HCT116 (cell line): Measurements from ENCODE around the gene TNIK. TPM values are rescaled to one million over a fixed set of nuclear protein-coding genes. Genes with fewer than 3 reads are reported as not detected.

Source experiments
- ATAC-seq: fragments of 200-7000 bp; cut with Tn5 transposase; 2 replicates; pipeline ENCODE4 v1.9.1; 2020; ENCODE audit warnings: mild to moderate bottlenecking, moderate library complexity
- BruUV-seq: library from RNA; stranded (reverse); fragments of 400-500 nt; replicated peaks from 2 replicates; lab custom pipeline; 2021; lab: Mats Ljungman, UMichigan
- CTCF ChIA-PET: fragments of 300-600 bp; sonication (Branson Sonifier 250); formaldehyde crosslinking; loops from one replicate; lab custom pipeline; 2021; ENCODE audit warnings: antibody characterized with exemption; lab: Charles Lee
- POLR2A ChIA-PET: fragments of 300-600, 350-600 bp; sonication (Branson Sonifier 250); formaldehyde crosslinking; loops from one replicate; lab custom pipeline; 2021; ENCODE audit warnings: antibody characterized with exemption; lab: Charles Lee
- RAD21 ChIA-PET, 2 experiments: fragments of 300-600 bp; sonication (Branson Sonifier 250); formaldehyde crosslinking; loops; one replicate each; lab custom pipeline; 2023; ENCODE audit warnings: low total read pairs in 2 of 2; ENCODE audit not compliant: uncharacterized antibody in 2 of 2, unreplicated experiment in 2 of 2, low non-redundant PET in 1 of 2; lab: Charles Lee
- DNase-seq: peaks from one replicate; pipeline ENCODE4 v3.0.0-alpha.2; 2010; ENCODE audit warnings: low read depth, low spot score
- H2AFZ ChIP-seq: fragments of 200-600 bp; shearing (Covaris generic), sonication (generic); 2 replicates; pipeline ENCODE4 v1.6.1; 2017; ENCODE audit warnings: low read depth, mixed run types, mixed read lengths, antibody characterized with exemption, low read length; ENCODE audit not compliant: poor library complexity, severe bottlenecking
- H3K27ac ChIP-seq: 2 replicates; pipeline ENCODE4 v1.5.1; 2012; ENCODE audit warnings: low read depth, low read length
- H3K27me3 ChIP-seq: fragments of 200-600 bp; sonication (generic); 2 replicates; pipeline ENCODE4 v1.6.1; 2016; ENCODE audit warnings: mixed run types, low read length, mixed read lengths; ENCODE audit not compliant: insufficient read depth
- H3K36me3 ChIP-seq, 2 experiments: fragments of 200-500 bp in 1 of 2; fragments of 200-600 bp in 1 of 2; sonication (Bioruptor generic) in 1 of 2; sonication (generic) in 1 of 2; 2 replicates each; pipeline versions ENCODE4 v1.5.1 to v1.6.1; 2014 to 2016; ENCODE audit warnings: low read length in 2 of 2, inconsistent platforms in 1 of 2, mixed read lengths in 1 of 2, mixed run types in 1 of 2; ENCODE audit not compliant: insufficient read depth in 2 of 2, control insufficient read depth in 1 of 2
- H3K4me1 ChIP-seq, 2 experiments: fragments of 200-600 bp in 1 of 2; sonication (generic) in 1 of 2; 2 replicates each; pipeline versions ENCODE4 v1.5.1 to v1.6.1; 2012 to 2017; ENCODE audit warnings: low read length in 2 of 2, inconsistent platforms in 1 of 2, mild to moderate bottlenecking in 1 of 2, mixed read lengths in 1 of 2, mixed run types in 1 of 2, moderate library complexity in 1 of 2; ENCODE audit not compliant: insufficient read depth in 2 of 2, control insufficient read depth in 1 of 2
- H3K4me2 ChIP-seq: fragments of 200-600 bp; sonication (generic); 2 replicates; pipeline ENCODE4 v1.6.1; 2017; ENCODE audit warnings: mixed run types, low read length, mixed read lengths
- H3K4me3 ChIP-seq, 2 experiments: fragments of 200-600 bp in 1 of 2; sonication (generic) in 1 of 2; replicated peaks in 1 of 2; 2 replicates each; pipeline ENCODE4 v1.5.1; 2011 to 2016; ENCODE audit warnings: low read length in 2 of 2, control low read depth in 1 of 2, low read depth in 1 of 2, mild to moderate bottlenecking in 1 of 2, mixed read lengths in 1 of 2, mixed run types in 1 of 2
- H3K79me2 ChIP-seq: fragments of 200-600 bp; sonication (generic); 2 replicates; pipeline ENCODE4 v1.6.1; 2017; ENCODE audit warnings: mild to moderate bottlenecking, mixed run types, low read length, moderate library complexity, mixed read lengths; ENCODE audit not compliant: insufficient read depth
- H3K9ac ChIP-seq: fragments of 200-600 bp; sonication (generic); 2 replicates; pipeline ENCODE4 v1.6.1; 2016; ENCODE audit warnings: low read length, mixed read lengths
- H3K9me2 ChIP-seq: fragments of 200-600 bp; sonication (generic), shearing (Covaris generic); 2 replicates; pipeline ENCODE4 v1.6.1; 2017; ENCODE audit warnings: mixed run types, mild to moderate bottlenecking, moderate library complexity; ENCODE audit not compliant: insufficient read depth
- H3K9me3 ChIP-seq, 2 experiments: fragments of 200-500 bp in 1 of 2; fragments of 200-600 bp in 1 of 2; sonication (Bioruptor generic) in 1 of 2; sonication (generic) in 1 of 2; 2 replicates each; pipeline ENCODE4 v1.6.1; 2014 to 2017; ENCODE audit warnings: low read length in 2 of 2, mixed read lengths in 2 of 2, inconsistent platforms in 1 of 2, low read depth in 1 of 2, mild to moderate bottlenecking in 1 of 2, mixed run types in 1 of 2, moderate library complexity in 1 of 2; ENCODE audit not compliant: control insufficient read depth in 1 of 2, insufficient read depth in 1 of 2
- H4K20me1 ChIP-seq: fragments of 200-600 bp; sonication (generic), shearing (Covaris generic); 2 replicates; pipeline ENCODE4 v1.6.1; 2017; ENCODE audit warnings: mixed run types, mild to moderate bottlenecking, moderate library complexity; ENCODE audit not compliant: insufficient read depth
- EZH2phosphoT487 ChIP-seq: fragments of 200-600 bp; IDR thresholded peaks from 2 replicates; pipeline ENCODE4 v1.6.1; 2018; ENCODE audit warnings: antibody characterized with exemption, borderline replicate concordance
- FOSL1 ChIP-seq: IDR thresholded peaks from 2 replicates; pipeline ENCODE4 v1.6.1; 2012; ENCODE audit warnings: low read depth
- JUND ChIP-seq: IDR thresholded peaks from 2 replicates; pipeline ENCODE4 v1.6.1; 2012
- POLR2A ChIP-seq: IDR thresholded peaks from 2 replicates; pipeline ENCODE4 v1.7.0; 2011; ENCODE audit warnings: borderline replicate concordance; ENCODE audit not compliant: insufficient read depth, insufficient read length; ENCODE audit errors: extremely low read depth
- POLR2AphosphoS5 ChIP-seq: IDR thresholded peaks from 2 replicates; pipeline ENCODE4 v1.6.1; 2011; ENCODE audit warnings: mild to moderate bottlenecking, low read depth, low read length, moderate library complexity
- RAD21 ChIP-seq: IDR thresholded peaks from 2 replicates; pipeline ENCODE4 v1.6.1; 2012; ENCODE audit warnings: low read depth, mild to moderate bottlenecking
- SIN3A ChIP-seq: IDR thresholded peaks from 2 replicates; pipeline ENCODE4 v1.6.1; 2012; ENCODE audit warnings: low read depth
- SRF ChIP-seq: IDR thresholded peaks from 2 replicates; pipeline ENCODE4 v1.6.1; 2012; ENCODE audit warnings: low read depth
- YY1 ChIP-seq: IDR thresholded peaks from 2 replicates; pipeline ENCODE4 v1.6.1; 2011; ENCODE audit warnings: low read length, low read depth, moderate library complexity, mild to moderate bottlenecking; ENCODE audit not compliant: insufficient replicate concordance; ENCODE audit errors: extremely low read depth
- ZNF274 ChIP-seq: fragments of 200-500 bp; sonication (Bioruptor generic); IDR thresholded peaks from 2 replicates; pipeline ENCODE4 v1.6.1; 2014; ENCODE audit warnings: mild to moderate bottlenecking, low read depth, low read length, inconsistent platforms
- intact Hi-C: fragments of 100-400 bp; cut with micrococcal nuclease; formaldehyde crosslinking; loops from 2 replicates; pipeline ENCODE4 v1.10.0; 2022
- total RNA-seq: library from RNA; stranded (reverse); gene quantifications from one replicate; pipeline ENCODE4 v1.2.1, GENCODE V29; 2021; ENCODE audit not compliant: unreplicated experiment
- TF ChIP-seq, protein P1 (sequence below), 3 experiments: fragments of 200-600 bp in 1 of 3; sonication (generic) in 1 of 3; IDR thresholded peaks in 2 of 3; conservative IDR thresholded peaks in 1 of 3; 2 replicates each; pipeline ENCODE4 v1.5.1; 2012 to 2017; ENCODE audit warnings: low read depth in 2 of 3, low read length in 2 of 3, antibody characterized with exemption in 1 of 3, borderline replicate concordance in 1 of 3, control low read depth in 1 of 3, mild to moderate bottlenecking in 1 of 3, mixed read lengths in 1 of 3, mixed run types in 1 of 3, moderate library complexity in 1 of 3; ENCODE audit not compliant: insufficient read depth in 1 of 3

TNIK gene
- total RNA-seq, 1 experiment from 2014 or later, result 24.1 TPM

DNA sequence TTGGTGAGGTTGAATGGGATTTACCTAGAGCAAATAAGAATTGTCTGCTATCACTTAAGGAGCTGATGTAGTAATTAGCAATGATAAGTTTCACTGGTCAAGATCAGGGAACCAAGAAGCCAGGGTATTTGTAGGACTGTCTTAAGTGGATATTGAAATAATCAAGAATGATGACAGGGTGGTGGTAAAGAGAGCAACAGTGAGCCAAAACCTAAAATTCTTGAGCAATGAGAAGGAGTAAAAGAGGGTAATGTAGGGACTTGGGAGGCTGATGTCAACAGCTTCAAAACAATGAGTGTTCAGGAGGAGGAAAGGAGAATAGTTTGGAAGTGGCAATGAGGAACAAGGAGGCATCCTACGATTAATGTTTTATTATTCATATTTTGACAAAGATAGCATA is 402.1 kb downstream of the TNIK start:
- ChIA-PET POLR2A (no interaction called here), RAD21 (no interaction called here), CTCF (no interaction called here)
- H3K4me3 ChIP-seq, result no peak overlapping the region
- BruUV-seq, result no TSS peak
- no peak for ATAC-seq
- no peak overlapping the region for H3K9ac ChIP-seq
- no peaks in the 10 kb centered on the region for H3K9me2 ChIP-seq
- H3K4me2 ChIP-seq, result no peak overlapping the region
- no peaks in the 10 kb centered on the region for H3K9me3 ChIP-seq
- no peaks in the 10 kb centered on the region for H3K79me2 ChIP-seq
- no peak overlapping the region for H3K27ac ChIP-seq
- intact Hi-C loops, result loop anchor here (10.0 kb wide), 1 partner anchor 107 kb away; no protein-coding TSS in a partner anchor
- TF ChIP-seq, protein P1, sequence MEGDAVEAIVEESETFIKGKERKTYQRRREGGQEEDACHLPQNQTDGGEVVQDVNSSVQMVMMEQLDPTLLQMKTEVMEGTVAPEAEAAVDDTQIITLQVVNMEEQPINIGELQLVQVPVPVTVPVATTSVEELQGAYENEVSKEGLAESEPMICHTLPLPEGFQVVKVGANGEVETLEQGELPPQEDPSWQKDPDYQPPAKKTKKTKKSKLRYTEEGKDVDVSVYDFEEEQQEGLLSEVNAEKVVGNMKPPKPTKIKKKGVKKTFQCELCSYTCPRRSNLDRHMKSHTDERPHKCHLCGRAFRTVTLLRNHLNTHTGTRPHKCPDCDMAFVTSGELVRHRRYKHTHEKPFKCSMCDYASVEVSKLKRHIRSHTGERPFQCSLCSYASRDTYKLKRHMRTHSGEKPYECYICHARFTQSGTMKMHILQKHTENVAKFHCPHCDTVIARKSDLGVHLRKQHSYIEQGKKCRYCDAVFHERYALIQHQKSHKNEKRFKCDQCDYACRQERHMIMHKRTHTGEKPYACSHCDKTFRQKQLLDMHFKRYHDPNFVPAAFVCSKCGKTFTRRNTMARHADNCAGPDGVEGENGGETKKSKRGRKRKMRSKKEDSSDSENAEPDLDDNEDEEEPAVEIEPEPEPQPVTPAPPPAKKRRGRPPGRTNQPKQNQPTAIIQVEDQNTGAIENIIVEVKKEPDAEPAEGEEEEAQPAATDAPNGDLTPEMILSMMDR (IDR thresholded peaks at IDR 0.05 in 2 of 3, conservative IDR thresholded peaks at IDR 0.05 in 1 of 3; ENCODE audit: borderline replicate concordance in 1 of 3, insufficient read depth in 1 of 3, low read depth in 2 of 3, low read length in 2 of 3), result no peak
- TF ChIP-seq YY1 (no peak), SRF (no peak), ZNF274 (no peak), JUND (no peak), POLR2AphosphoS5 (no peak), POLR2A (no peak), FOSL1 (no peak), EZH2phosphoT487 (no peak), RAD21 (no peak), SIN3A (no peak)
- H3K36me3 ChIP-seq, result no peaks in the 10 kb centered on the region
- no peak overlapping the region for H2AFZ ChIP-seq
- H3K27me3 ChIP-seq, result no peaks in the 10 kb centered on the region
- DNase-seq, result no peak
- no peaks in the 10 kb centered on the region for H4K20me1 ChIP-seq
- peaks cover 12 to 17% of the 10 kb centered on the region in 2 experiments for H3K4me1 ChIP-seq
